Thoracic aorta (tissue), 2 donors: ENCODE measurements around the gene CIROP. TPM values are rescaled to one million over a fixed set of nuclear protein-coding genes. Genes with fewer than 3 reads are reported as not detected.

Experiments
- ATAC-seq: fragments of 150-250 bp; one replicate; pipeline ENCODE4 v1.8.0; 2017; ENCODE audit warnings: low read depth; ENCODE audit not compliant: insufficient number of reproducible peaks, low FRiP score
- DNase-seq: peaks from one replicate; pipeline ENCODE4 v3.0.0-alpha.2; 2020; ENCODE audit warnings: low spot score
- H3K27ac ChIP-seq, 2 donors: fragments of 200-600 bp; sonication (generic); 1 replicate in 1 of 2; 2 replicates in 1 of 2; pipeline ENCODE4 v1.5.1; 2016; ENCODE audit warnings: mild to moderate bottlenecking in 2 of 2, moderate library complexity in 2 of 2
- H3K27me3 ChIP-seq: fragments of 200-600 bp; sonication (generic); replicated peaks from 2 replicates; pipeline ENCODE4 v1.6.0; 2016; ENCODE audit warnings: mild to moderate bottlenecking; ENCODE audit not compliant: insufficient read depth
- H3K36me3 ChIP-seq: fragments of 200-600 bp; sonication (generic); one replicate; pipeline ENCODE4 v1.5.1; 2016
- H3K4me1 ChIP-seq, 2 donors: fragments of 200-600 bp; sonication (generic); 1 replicate in 1 of 2; 2 replicates in 1 of 2; pipeline versions ENCODE4 v1.5.1 to v1.6.0; 2016; ENCODE audit warnings: low read depth in 2 of 2, mild to moderate bottlenecking in 1 of 2; ENCODE audit not compliant: control insufficient read depth in 1 of 2
- H3K4me3 ChIP-seq: fragments of 200-600 bp; sonication (generic); 2 replicates; pipeline ENCODE4 v1.5.1; 2016; ENCODE audit warnings: mild to moderate bottlenecking
- H3K9me3 ChIP-seq: fragments of 200-600 bp; sonication (generic); 2 replicates; pipeline ENCODE4 v1.5.1; 2016
- total RNA-seq, 2 donors: library from RNA; depleted of rRNA; stranded (reverse); fragments of >200 nt; gene quantifications; one replicate each; pipeline versions ENCODE4 v1.1.0 to v1.2.3, GENCODE V29; 2016
- TF ChIP-seq, protein P1 (sequence below): fragments of 200-600 bp; sonication (generic); IDR thresholded peaks from one replicate; pipeline ENCODE4 v1.5.1; 2019; ENCODE audit warnings: antibody characterized with exemption

The CIROP gene
- total RNA-seq, 2 donors from 2014 or later: 1.1 TPM; not detected in 1

DNA sequence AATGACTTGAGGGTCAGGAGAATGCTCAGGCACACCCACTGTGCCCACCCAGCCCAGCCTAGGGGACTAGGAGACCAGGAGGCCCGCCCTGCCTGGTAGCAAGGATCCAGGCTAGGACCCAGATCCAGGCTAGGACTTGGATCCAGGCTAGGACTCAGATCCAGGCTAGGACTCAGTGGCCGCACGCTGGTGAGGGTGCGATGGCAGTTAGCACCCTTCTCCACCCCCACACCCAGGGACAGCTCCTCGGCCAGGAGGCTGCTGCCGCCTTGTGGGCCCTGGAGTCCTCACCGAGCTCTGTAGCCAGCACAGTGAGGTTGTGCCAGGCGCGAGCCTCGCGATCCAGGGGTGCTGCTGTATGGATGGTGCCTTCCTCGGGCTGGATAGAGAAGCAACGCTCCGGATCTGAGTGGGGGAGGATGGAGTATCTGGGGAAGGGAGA is 52.6 kb downstream of the CIROP start:
- no peak for ATAC-seq

DNA sequence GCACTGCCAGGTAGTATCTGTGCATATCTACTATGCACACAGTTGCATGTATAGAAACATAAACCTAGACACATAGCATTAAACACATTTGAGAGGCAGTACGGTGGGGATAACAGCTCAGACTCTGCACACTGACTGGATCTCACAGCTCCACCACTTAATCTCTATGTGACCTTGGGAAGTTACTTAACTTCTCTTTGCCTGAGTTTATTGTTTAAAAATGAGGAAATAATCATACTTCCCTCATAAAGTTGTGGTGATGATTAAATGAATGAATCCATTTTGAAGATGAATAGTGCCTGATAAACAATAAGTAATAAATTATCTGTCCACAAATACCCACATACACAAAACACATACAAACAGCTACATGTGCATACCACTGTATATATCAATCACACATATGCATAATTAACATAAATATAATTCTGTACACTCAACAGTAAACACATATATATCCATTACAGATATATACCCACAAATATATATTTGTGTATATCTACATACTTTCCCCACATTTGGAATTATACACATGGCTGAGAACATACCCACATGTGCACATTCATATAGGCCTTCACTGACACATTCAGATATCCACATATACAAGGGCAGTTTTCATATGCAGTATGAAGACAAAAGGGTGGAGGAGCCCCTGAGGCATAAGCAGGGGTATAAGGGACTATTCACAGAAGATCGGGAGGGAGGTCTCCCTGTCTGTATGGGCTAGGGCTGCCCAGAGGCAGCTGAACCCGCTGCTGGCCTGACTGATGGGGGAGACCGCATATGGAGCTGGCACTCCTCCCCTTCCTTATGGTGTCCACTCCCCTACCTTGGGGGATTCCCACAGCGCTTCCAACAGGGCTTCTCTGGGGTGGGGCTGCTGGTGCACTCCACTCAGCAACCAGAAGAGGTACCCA is 53.4 kb downstream of the CIROP start:
- ATAC-seq (no peak), DNase-seq (no peak)
- Histone ChIP-seq H3K4me1 (peaks cover under 1 to 2% of the 10 kb centered on the region in 2 donors), H3K27ac (no peak overlapping the region), H3K9me3 (no peaks in the 10 kb centered on the region), H3K27me3 (no peaks in the 10 kb centered on the region), H3K36me3 (no peaks in the 10 kb centered on the region), H3K4me3 (no peak overlapping the region)
- TF ChIP-seq, protein P1, sequence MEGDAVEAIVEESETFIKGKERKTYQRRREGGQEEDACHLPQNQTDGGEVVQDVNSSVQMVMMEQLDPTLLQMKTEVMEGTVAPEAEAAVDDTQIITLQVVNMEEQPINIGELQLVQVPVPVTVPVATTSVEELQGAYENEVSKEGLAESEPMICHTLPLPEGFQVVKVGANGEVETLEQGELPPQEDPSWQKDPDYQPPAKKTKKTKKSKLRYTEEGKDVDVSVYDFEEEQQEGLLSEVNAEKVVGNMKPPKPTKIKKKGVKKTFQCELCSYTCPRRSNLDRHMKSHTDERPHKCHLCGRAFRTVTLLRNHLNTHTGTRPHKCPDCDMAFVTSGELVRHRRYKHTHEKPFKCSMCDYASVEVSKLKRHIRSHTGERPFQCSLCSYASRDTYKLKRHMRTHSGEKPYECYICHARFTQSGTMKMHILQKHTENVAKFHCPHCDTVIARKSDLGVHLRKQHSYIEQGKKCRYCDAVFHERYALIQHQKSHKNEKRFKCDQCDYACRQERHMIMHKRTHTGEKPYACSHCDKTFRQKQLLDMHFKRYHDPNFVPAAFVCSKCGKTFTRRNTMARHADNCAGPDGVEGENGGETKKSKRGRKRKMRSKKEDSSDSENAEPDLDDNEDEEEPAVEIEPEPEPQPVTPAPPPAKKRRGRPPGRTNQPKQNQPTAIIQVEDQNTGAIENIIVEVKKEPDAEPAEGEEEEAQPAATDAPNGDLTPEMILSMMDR: no peak

More for the DNA sequence above, 52.6 kb downstream of the CIROP start:
- Histone ChIP-seq H3K27ac (no peak overlapping the region), H3K9me3 (no peaks in the 10 kb centered on the region), H3K4me1 (peaks cover 6 to 10% of the 10 kb centered on the region in 2 donors), H3K4me3 (no peak overlapping the region), H3K27me3 (no peaks in the 10 kb centered on the region), H3K36me3 (no peaks in the 10 kb centered on the region)
- DNase-seq: no peak
- TF ChIP-seq, protein P1: no peak

Other genes starting within 250 kb of the CIROP start
- 100 to 1,000 TPM; 158 to 209 TPM for gene LRP10, start 233.2 kb downstream of the CIROP start, total RNA-seq
- under 1 TPM in 1 of 2 donors, not detected in 1; 0.28 TPM for gene REM2, start 221.8 kb downstream of the CIROP start, total RNA-seq
- gene RBM23, start 185.8 kb downstream of the CIROP start, total RNA-seq: 100 to 1,000 TPM in 1 of 2 donors, 10 to 100 TPM in 1; 75.9 to 731 TPM
- gene PRMT5, start 175.6 kb downstream of the CIROP start, total RNA-seq: 10 to 100 TPM; 27.8 to 30.5 TPM
- gene HAUS4, start 147.9 kb downstream of the CIROP start, total RNA-seq: 10 to 100 TPM; 31.4 to 47.7 TPM
- 10 to 100 TPM in 1 of 2 donors, 1 to 10 TPM in 1; 9.7 to 35.3 TPM for gene AJUBA, start 122.4 kb downstream of the CIROP start, total RNA-seq
- gene C14orf93, start 94.8 kb downstream of the CIROP start, total RNA-seq: 10 to 100 TPM in 1 of 2 donors, 1 to 10 TPM in 1; 9.3 to 19.7 TPM
- 10 to 100 TPM; 47.4 to 79.7 TPM for gene PSMB5, start 70.1 kb downstream of the CIROP start, total RNA-seq
- not detected for gene PSMB11, start 62.8 kb downstream of the CIROP start, total RNA-seq
- gene CDH24, start 47.5 kb downstream of the CIROP start, total RNA-seq: 1 to 10 TPM; 1.1 to 6.2 TPM
- 100 to 1,000 TPM; 117 to 154 TPM for gene ACIN1, start 9.9 kb downstream of the CIROP start, total RNA-seq
- 10 to 100 TPM; 18.0 to 18.4 TPM for gene C14orf119, start 9.5 kb downstream of the CIROP start, total RNA-seq
- not detected for gene CEBPE, start 14.3 kb upstream of the CIROP start, total RNA-seq
- 10 to 100 TPM; 18.4 to 28.0 TPM for gene SLC7A8, start 78.7 kb upstream of the CIROP start, total RNA-seq
- gene RNF212B, start 132.9 kb upstream of the CIROP start, total RNA-seq: not detected
- gene HOMEZ, start 181.1 kb upstream of the CIROP start, total RNA-seq: 1 to 10 TPM; 4.6 to 6.2 TPM
- gene PPP1R3E, start 197.9 kb upstream of the CIROP start, total RNA-seq: 1 to 10 TPM; 8.7 TPM
- 10 to 100 TPM; 50.6 to 74.4 TPM for gene BCL2L2, start 201.8 kb upstream of the CIROP start, total RNA-seq
- gene PABPN1, start 216.5 kb upstream of the CIROP start, total RNA-seq: 10 to 100 TPM; 44.8 to 54.9 TPM
- gene SLC22A17, start 247.9 kb upstream of the CIROP start, total RNA-seq: 10 to 100 TPM; 55.1 to 72.3 TPM